Measurements from ENCODE around the gene LAX1.

GRCh38 chr1:203756036-203756435, 8.9 kb upstream of the LAX1 start:
- TF ChIP-seq POLR2A (IDR thresholded peaks at IDR 0.05; ENCODE audit: low read length), result no peak
- TF ChIP-seq GATA1 (IDR thresholded peaks at IDR 0.05; ENCODE audit: low read depth, low read length), result no peak

Measured in erythroblast (primary cell).